Measurements from ENCODE around the gene UBQLNL.

Gene UBQLNL, protein sequence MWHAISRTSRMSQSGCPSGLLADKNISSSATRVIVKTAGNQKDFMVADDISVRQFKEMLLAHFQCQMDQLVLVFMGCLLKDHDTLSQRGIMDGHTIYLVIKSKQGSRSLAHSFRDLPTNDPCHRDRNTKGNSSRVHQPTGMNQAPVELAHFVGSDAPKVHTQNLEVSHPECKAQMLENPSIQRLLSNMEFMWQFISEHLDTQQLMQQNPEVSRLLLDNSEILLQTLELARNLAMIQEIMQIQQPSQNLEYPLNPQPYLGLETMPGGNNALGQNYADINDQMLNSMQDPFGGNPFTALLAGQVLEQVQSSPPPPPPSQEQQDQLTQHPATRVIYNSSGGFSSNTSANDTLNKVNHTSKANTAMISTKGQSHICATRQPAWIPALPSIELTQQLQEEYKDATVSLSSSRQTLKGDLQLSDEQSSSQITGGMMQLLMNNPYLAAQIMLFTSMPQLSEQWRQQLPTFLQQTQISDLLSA

DNA sequence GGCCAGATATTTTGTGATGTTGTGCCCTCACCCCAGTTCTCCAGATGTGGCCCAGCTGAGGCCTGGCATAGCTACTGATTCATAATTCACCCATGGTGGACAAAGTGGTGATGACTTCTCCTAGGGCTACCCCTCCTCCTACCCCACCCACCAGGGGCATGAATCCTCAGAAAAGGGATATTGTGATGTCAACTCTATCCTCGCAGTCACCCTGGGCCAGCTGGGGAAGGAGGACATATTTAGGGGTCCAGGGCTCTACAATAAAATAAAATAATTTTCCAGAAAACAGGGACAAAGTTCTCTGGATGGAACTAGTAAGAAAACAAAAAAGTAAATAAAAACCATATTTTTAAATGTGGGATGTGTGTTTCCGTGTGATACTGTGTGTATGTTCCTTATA lies at the start of gene UBQLNL:
UBQLNL (minus strand) TSS at position 101 of the 400 bp plus-strand sequence. CDS start 258 bp downstream, outside the sequence.
- DNase-seq (ENCODE audit: low read depth) = no peak

- no peak for DNase-seq (ENCODE audit: low read depth)
Observed at GRCh38 chr11:5564259-5565019, 47.9 kb upstream of the UBQLNL start.

GRCh38 chr11:5557751-5558150 lies 41.3 kb upstream of the UBQLNL start:
- no peak for DNase-seq (ENCODE audit: low read depth)

DNA sequence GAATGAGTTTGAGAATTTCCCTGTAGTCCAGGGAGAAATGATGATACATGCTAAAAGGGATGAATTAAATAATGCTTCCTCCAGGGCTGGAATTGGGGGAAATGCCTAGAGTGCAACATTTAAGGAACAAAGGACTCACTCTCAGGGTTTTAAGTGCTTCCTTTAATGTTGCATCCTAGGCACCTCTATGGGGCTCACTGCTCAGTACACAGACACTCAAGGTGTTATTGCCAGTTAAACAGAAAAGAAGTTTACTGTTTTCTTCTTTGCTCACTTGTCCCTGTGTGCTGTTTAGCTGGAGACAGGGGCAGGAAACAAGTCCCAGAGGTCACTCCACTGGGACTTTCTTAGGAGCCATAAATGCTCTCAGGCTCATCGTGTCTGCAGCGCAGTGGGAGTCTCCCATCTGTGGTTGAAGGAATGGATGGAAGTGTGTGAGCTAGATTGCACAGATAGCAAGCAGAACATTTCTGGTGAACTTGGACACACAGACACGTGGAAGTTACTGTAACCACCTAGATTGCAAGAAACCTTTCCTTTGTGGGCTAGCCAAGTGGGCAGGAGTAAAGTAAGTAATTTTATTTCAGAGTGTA lies 40.2 kb upstream of the UBQLNL start:
- no peak for DNase-seq (ENCODE audit: low read depth)

- DNase-seq (ENCODE audit: low read depth) = no peak
Observed at GRCh38 chr11:5553343-5553742, 36.8 kb upstream of the UBQLNL start.

DNA sequence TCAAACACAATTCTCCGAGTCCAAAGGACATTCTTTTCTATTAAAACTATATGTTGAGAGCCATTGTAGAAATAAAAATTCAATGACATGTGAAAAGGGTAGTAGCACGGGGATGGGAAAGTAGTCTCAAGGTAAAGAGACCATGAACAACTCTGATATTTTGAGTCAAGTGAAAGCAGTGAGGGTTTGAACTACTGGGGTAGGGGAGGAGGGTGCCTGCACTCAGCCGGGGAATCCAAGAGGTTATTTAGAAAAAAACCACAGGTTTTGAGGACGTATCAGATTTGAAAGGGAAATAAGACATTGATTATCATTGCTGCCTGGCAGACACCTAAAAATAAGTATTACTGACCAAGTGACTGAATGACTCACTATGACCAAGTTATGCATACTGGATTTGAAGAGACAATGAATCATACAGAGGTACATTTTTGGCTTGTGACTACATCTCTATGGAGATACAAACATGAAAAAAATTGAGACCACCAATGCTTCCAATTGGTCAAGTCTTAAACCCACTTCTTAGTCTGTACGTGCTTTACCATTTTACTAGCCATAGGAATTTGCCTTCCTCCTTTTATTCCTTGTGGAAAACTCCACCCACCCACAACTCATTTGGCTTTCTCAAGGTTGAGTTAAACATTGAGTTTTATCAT lies 34.1 kb upstream of the UBQLNL start:
- DNase-seq (ENCODE audit: low read depth) = no peak

DNA sequence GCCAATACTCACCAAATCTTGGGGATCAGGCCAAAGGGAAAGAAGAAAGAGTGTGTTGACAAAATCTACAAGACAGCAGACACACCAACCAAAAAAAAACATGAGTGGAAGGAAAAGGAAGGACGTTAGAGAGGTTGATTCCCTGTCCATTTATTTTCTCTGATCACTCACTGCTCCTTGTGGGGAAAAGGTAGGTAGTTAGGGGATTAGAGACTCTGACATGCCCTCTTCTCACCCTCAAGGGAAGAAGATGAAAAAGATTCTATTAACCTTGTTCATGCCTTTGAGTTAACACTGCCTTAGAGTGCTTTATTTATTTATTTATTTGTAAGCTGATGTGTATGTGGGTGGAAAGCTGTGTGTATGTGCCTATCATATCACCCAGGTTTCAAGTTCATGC lies 31.9 kb upstream of the UBQLNL start, which contains the start of gene OR52H1:
OR52H1 (minus strand) TSS at position 101 of the 400 bp plus-strand sequence. CDS start 3,035 bp downstream, outside the sequence.
- DNase-seq (ENCODE audit: low read depth) = no peak

DNA sequence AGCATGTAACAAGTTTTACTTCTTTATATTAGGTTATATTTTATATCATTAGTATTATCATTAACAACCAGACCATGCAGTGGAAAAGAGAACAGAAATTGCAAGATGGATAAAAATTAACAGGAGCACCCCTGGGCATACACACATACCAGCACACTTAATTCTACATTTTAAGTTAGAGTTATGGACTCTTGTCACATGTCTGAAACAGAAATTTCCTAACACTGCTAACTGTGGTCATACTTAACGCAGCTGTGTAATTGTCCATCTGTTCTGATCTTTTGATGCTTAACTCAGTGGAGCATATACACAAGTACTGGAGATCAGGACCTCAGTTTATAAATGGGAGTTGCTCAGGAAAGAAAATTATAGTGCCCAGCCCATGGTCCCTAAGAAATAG lies 31.5 kb upstream of the UBQLNL start:
- no peak for DNase-seq (ENCODE audit: low read depth)

- no peak for DNase-seq (ENCODE audit: low read depth)
Observed at GRCh38 chr11:5546457-5546856, 30.0 kb upstream of the UBQLNL start.

DNA sequence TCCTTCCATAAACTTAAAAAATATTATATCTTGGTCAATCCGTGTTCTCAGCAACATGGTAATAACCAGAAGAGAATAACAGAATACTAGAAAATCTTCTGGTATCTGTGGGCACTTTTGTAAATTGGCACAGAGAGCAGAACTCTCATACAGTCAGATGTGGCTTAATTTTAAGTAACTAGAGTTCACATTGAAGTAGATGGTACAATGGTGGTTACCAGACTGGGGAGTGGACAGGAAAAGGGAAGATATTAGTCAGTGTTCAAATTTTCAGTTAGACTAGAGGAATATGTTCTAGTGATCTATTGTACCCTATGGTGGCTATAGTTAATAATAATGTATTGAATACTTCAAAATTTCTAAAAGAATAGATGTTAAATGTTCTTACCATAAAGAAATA lies 24.9 kb upstream of the UBQLNL start:
- DNase-seq (ENCODE audit: low read depth) = no peak

GRCh38 chr11:5536482-5536881 lies 20.0 kb upstream of the UBQLNL start:
- DNase-seq (ENCODE audit: low read depth) = no peak

GRCh38 chr11:5534046-5534445 lies 17.5 kb upstream of the UBQLNL start:
- DNase-seq (ENCODE audit: low read depth) = no peak

- DNase-seq (ENCODE audit: low read depth) = no peak
Observed at GRCh38 chr11:5531053-5531831, 14.7 kb upstream of the UBQLNL start.

DNA sequence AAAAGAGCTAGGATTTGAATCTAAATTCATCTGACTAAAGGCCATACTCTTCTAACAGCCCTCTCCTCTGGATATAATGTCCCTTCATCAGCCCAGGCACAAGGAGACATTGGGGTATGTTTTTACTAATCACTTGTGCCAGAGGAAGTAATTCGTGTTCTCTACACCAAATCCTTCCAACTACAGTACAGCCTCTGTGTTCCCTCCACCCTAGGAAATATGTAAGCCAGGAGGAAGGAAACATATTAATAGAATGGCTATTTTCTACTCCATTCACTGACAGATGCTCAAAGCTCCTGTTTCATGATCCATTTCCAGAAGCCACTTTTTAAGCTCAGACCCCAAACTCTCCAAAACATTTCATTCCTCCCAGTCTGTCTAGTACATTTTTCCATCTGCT lies 12.0 kb upstream of the UBQLNL start:
- DNase-seq (ENCODE audit: low read depth) = no peak

DNA sequence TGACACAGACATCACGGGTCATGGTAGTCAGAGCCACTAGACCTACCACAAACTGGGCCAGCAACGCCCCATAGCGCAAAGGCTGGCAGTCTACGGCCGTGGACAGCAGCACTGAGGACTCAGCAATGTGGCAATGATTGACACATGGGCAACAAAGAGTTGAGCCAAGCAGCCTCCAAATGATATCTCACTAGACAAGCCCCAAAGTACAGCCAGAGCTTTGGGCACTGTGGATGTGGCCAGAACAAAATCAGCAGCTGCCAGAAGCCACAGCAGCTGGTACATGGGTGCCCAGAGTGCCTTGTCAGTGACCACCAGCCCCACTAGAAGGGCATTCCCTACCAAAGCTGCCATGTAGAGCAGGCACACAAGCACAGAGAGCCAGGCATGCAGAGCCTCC lies 11.2 kb upstream of the UBQLNL start:
- DNase-seq (ENCODE audit: low read depth) = no peak

DNA sequence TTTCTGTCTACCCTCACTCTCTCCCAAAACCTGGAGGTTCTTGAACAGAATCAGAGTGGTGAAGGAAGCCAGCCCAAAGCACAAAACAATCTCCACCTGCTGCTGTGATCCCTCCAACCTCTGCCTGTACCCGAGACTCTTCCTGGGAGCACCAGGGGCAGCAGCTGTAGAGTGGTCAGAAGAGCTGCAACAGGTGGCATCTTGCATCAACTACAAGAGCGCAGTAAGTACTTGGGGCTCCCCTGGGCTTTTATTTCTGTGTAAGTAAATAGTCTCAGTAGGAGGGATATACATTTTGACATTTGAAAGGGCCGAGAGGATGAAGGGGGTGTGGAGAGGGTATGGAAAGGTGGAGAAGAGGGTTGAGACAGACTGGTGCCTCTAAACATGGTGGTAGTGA lies 8.3 kb upstream of the UBQLNL start:
- DNase-seq (ENCODE audit: low read depth) = no peak

DNA sequence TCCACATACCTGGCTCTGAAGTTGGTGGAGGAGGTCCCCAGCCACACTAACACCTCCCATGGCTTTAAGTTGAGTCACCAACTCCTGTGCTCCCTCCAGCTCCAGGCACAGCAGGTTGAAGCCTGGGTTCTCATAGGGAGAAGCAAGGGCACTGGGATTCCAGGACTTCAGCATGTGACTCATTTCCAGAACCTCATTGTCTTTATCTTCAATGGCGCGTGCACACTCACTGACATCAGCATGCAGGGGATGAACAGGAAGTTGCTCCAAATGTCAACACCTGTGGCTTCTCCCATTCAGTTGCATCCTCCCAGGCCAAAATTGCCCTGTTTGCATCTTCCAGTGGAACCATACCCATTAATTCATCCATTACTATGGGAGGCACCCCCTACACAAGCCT lies 5.8 kb upstream of the UBQLNL start:
- no peak for DNase-seq (ENCODE audit: low read depth)

GRCh38 chr11:5521540-5521939 lies 5.0 kb upstream of the UBQLNL start:
- no peak for DNase-seq (ENCODE audit: low read depth)

DNA sequence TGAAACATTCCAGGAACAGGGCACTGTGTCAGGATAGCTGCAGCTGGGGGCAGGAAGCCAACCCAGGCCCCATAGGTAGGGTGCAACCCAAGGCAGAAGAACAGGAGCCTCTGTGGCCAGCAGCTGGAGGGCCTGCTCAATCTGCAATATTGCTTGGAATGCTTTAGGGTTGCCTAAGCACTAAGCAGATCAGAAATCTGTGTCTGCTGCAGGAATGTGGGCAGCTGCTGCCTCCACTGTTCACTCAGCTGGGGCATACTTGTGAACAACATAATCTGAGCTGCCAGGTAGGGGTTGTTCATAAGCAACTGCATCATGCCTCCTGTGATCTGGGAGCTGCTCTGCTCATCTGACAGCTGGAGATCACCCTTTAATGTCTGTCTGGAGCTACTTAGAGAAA lies 1.7 kb downstream of the UBQLNL start:
- no peak for DNase-seq (ENCODE audit: low read depth)

DNA sequence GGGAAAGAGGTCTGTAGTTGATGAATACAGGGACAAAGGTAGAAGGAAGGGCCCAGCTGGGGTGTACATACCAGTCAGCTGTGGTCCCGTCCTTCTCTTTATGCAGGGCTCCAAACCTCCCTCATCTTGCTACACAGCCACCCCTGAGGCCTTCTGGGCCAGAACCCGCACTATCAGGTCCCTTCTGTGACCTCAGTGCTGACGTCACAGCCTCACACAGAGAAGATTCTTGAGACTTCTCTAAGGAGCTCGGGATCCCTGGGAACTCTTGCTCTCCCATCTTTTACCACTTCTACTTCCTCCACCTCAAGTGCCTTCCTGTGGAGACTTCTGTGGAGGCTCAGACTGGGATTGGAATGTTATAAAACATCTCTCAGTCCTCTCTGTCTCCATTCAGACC lies 6.7 kb downstream of the UBQLNL start, which contains the start of gene UBQLN3:
UBQLN3 (minus strand) TSS at position 155 of the 400 bp plus-strand sequence. CDS start 399 bp downstream, outside the sequence.
- no peak for DNase-seq (ENCODE audit: low read depth)

DNA sequence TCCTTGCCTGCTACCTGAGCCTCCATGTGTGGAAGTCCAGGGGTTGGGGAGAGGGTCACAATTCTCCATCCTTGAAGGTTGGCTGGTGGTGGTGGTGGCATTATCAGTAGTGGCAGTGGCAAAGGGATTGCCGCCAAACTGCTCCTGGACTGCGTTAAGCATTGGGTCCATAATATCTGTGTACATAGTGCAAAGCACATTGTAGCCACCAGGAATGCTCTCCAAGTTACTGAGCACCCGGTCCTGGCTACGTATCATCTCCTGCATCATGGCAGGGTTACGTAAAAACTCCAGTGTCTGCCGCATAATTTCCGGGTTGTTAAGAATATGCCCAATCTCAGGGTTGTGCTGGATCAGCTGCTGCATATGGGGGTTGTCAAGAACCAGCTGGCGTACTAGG lies 7.9 kb downstream of the UBQLNL start:
- DNase-seq (ENCODE audit: low read depth) = no peak

Data from CMK (cell line).